MM.1S (cell line): ENCODE measurements around the gene IL1RAPL1.

Source experiments
- CTCF ChIP-seq: fragments of 300-600 bp; sonication (generic); IDR thresholded peaks from 2 replicates; pipeline ENCODE4 v1.5.1; 2016; ENCODE audit warnings: antibody characterized with exemption, low read length, mixed read lengths
- EZH2 ChIP-seq: fragments of 300-600 bp; sonication (generic); optimal IDR thresholded peaks from 2 replicates; pipeline ENCODE3; 2017; ENCODE audit warnings: low read depth, mild to moderate bottlenecking, antibody characterized with exemption, low read length, mixed read lengths
- EZH2phosphoT487 ChIP-seq: fragments of 300-600 bp; sonication (generic); IDR thresholded peaks from 2 replicates; pipeline ENCODE4 v1.6.1; 2018; ENCODE audit warnings: antibody characterized with exemption, low read length

DNA sequence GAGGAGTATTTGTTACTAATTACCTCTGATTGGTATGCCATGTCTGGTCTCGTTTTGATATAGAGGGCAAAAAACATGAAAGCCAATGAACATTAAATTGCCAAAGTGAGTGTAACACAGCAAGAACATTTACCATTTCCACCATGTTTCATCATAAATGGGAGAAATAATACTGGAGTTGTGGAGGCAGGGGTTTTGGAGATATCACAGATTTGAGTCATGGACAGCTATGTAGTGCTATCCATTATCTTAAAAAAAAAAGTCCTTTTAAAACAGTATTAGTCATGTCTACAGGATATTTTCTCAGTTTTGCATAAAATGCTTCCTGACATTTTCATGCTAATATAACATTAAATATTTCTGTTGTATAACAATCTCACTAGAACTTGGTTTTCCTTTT is 301.2 kb downstream of the IL1RAPL1 start:
- TF ChIP-seq CTCF (no peak), EZH2 (no peak), EZH2phosphoT487 (no peak)
